GM18502 (cell line): ENCODE results near the gene DNAJC21.
A peak's percentile ranks its signal among the peaks of the same experiment; 100 is the strongest.

ENCODE experiments used
- ATAC-seq: cut with Tn5 transposase; IDR thresholded peaks from one replicate; pipeline ENCODE4 v1.9.1; 2021; ENCODE audit warnings: mild to moderate bottlenecking; ENCODE audit not compliant: unreplicated experiment, poor library complexity

The DNAJC21 gene

GRCh38 chr5:34929134-34929719, at the start of gene DNAJC21:
DNAJC21 (plus strand) TSS chr5:34929559; CDS start chr5:34929820, 261 bp downstream.
- ATAC-seq = peak; percentile 91

GRCh38 chr5:34881246-34881645, 48.1 kb upstream of the DNAJC21 start:
- ATAC-seq = no peak

- ATAC-seq = no peak
Measured at GRCh38 chr5:34886392-34887119, 42.8 kb upstream of the DNAJC21 start.

- no peak for ATAC-seq
Measured at GRCh38 chr5:34889394-34889793, 40.0 kb upstream of the DNAJC21 start.

GRCh38 chr5:34891981-34892380, 37.4 kb upstream of the DNAJC21 start:
- ATAC-seq = no peak

GRCh38 chr5:34892414-34892813, 36.9 kb upstream of the DNAJC21 start:
- ATAC-seq = no peak

GRCh38 chr5:34894716-34895115, 34.6 kb upstream of the DNAJC21 start:
- ATAC-seq = no peak

- ATAC-seq = no peak
Measured at GRCh38 chr5:34895641-34896419, 33.5 kb upstream of the DNAJC21 start.

- no peak for ATAC-seq
Measured at GRCh38 chr5:34897646-34898045, 31.7 kb upstream of the DNAJC21 start.

- peak; percentile 89 for ATAC-seq
Measured at GRCh38 chr5:34898258-34898895, 31.0 kb upstream of the DNAJC21 start.

- no peak for ATAC-seq
Measured at GRCh38 chr5:34899066-34899465, 30.3 kb upstream of the DNAJC21 start.

GRCh38 chr5:34900652-34901051, 28.7 kb upstream of the DNAJC21 start:
- ATAC-seq = no peak

GRCh38 chr5:34903260-34903659, 26.1 kb upstream of the DNAJC21 start:
- no peak for ATAC-seq

- no peak for ATAC-seq
Measured at GRCh38 chr5:34905564-34905963, 23.8 kb upstream of the DNAJC21 start.

GRCh38 chr5:34913072-34913471, 16.3 kb upstream of the DNAJC21 start:
- no peak for ATAC-seq

- peak; percentile 21 for ATAC-seq
Measured at GRCh38 chr5:34914671-34915138, 14.7 kb upstream of the DNAJC21 start.

GRCh38 chr5:34915139-34915855, 14.1 kb upstream of the DNAJC21 start, which contains the start of the genes BRIX1 and RAD1:
BRIX1 (plus strand) TSS chr5:34915711; CDS start chr5:34915739, 28 bp downstream.
RAD1 (minus strand) TSS chr5:34915504; CDS start chr5:34914892, 612 bp downstream.
- ATAC-seq = peak; percentile 98

- ATAC-seq = peak; percentile 17
Measured at GRCh38 chr5:34915856-34916192, 13.5 kb upstream of the DNAJC21 start.

GRCh38 chr5:34916518-34916917, 12.8 kb upstream of the DNAJC21 start:
- ATAC-seq = no peak

- ATAC-seq = no peak
Measured at GRCh38 chr5:34918025-34918424, 11.3 kb upstream of the DNAJC21 start.
